T-cell (primary cell): ENCODE data around the gene CLSTN2. TPM values are rescaled to one million over a fixed set of nuclear protein-coding genes. Genes with fewer than 3 reads are reported as not detected.
"Not testable (repeated sequence)": the region's sequence is repeated elsewhere in the genome, so short reads cannot be mapped to it uniquely, and the experiment has no call there.

Source experiments
- ATAC-seq, 4 experiments: fragments of 200-7000 bp in 3 of 4; fragments of 150-1000 bp in 1 of 4; cut with Tn5 transposase; replicated peaks in 1 of 4; 1 replicate in 3 of 4; 2 replicates in 1 of 4; pipeline ENCODE4 v1.10.0; 2021; ENCODE audit warnings: moderate library complexity in 3 of 4, mild to moderate bottlenecking in 2 of 4, moderate number of reproducible peaks in 1 of 4
- CTCF ChIA-PET, 2 donors: fragments of 300-600 bp; sonication (Branson Sonifier 250); formaldehyde crosslinking; loops; one replicate each; lab custom pipeline; 2022; ENCODE audit warnings: antibody characterized with exemption in 2 of 2; lab: Charles Lee
- POLR2A ChIA-PET, 2 donors: fragments of 300-600 bp; sonication (Branson Sonifier 250); formaldehyde crosslinking; loops; one replicate each; lab custom pipeline; 2022; ENCODE audit warnings: antibody characterized with exemption in 2 of 2; lab: Charles Lee
- DNase-seq, 35 experiments: peaks; one replicate each; pipeline versions ENCODE4 v3.0.0 to v3.0.0-alpha.2; 2013 to 2023
- H3K27ac ChIP-seq: one replicate; pipeline ENCODE4 v1.5.1; 2013; ENCODE audit warnings: low read length
- H3K27me3 ChIP-seq, 2 experiments: replicated peaks in 1 of 2; 1 replicate in 1 of 2; 2 replicates in 1 of 2; pipeline versions ENCODE4 v1.6.1 to v1.7.0; 2013; ENCODE audit warnings: low read length in 1 of 2, mixed read lengths in 1 of 2; ENCODE audit not compliant: control insufficient read depth in 2 of 2, insufficient read depth in 2 of 2; ENCODE audit errors: extremely low read depth in 1 of 2
- H3K36me3 ChIP-seq, 2 donors: 1 replicate in 1 of 2; 2 replicates in 1 of 2; pipeline versions ENCODE4 v1.6.1 to v1.7.0; 2013; ENCODE audit warnings: low read length in 1 of 2; ENCODE audit not compliant: control insufficient read depth in 2 of 2, insufficient read depth in 1 of 2; ENCODE audit errors: extremely low read depth in 1 of 2
- H3K4me1 ChIP-seq, 2 experiments: 1 replicate in 1 of 2; 2 replicates in 1 of 2; pipeline versions ENCODE4 v1.6.1 to v1.7.0; 2013; ENCODE audit warnings: low read length in 2 of 2, mixed read lengths in 1 of 2; ENCODE audit not compliant: insufficient read depth in 2 of 2, control insufficient read depth in 1 of 2; ENCODE audit errors: extremely low read depth in 1 of 2
- H3K4me3 ChIP-seq, 2 donors: 1 replicate in 1 of 2; 2 replicates in 1 of 2; pipeline versions ENCODE4 v1.5.1 to v1.7.0; 2013; ENCODE audit warnings: mild to moderate bottlenecking in 2 of 2, low read length in 1 of 2, moderate library complexity in 1 of 2; ENCODE audit not compliant: control insufficient read depth in 1 of 2; ENCODE audit errors: extremely low read depth in 1 of 2
- H3K9me3 ChIP-seq: 2 replicates; pipeline ENCODE4 v1.7.0; 2013
- H3K27ac Mint-ChIP-seq, 2 donors: one replicate each; pipeline ENCODE4 v1.8.0; 2020 to 2021; ENCODE audit warnings: mild to moderate bottlenecking in 2 of 2, mixed read lengths in 2 of 2
- H3K27me3 Mint-ChIP-seq, 2 donors: one replicate each; pipeline ENCODE4 v1.8.0; 2021 to 2022; ENCODE audit warnings: mixed read lengths in 2 of 2
- H3K36me3 Mint-ChIP-seq: one replicate; pipeline ENCODE4 v1.8.0; 2021; ENCODE audit warnings: mixed read lengths
- H3K4me1 Mint-ChIP-seq, 3 donors: one replicate each; pipeline ENCODE4 v1.8.0; 2020 to 2022; ENCODE audit warnings: mixed read lengths in 3 of 3, mild to moderate bottlenecking in 1 of 3
- H3K4me3 Mint-ChIP-seq, 3 donors: one replicate each; pipeline ENCODE4 v1.8.0; 2020 to 2022; ENCODE audit warnings: mild to moderate bottlenecking in 3 of 3, mixed read lengths in 3 of 3, moderate library complexity in 3 of 3
- H3K9me3 Mint-ChIP-seq, 3 donors: one replicate each; pipeline ENCODE4 v1.8.0; 2020 to 2022; ENCODE audit warnings: mixed read lengths in 3 of 3
- WGBS: methylation state at CpG from one replicate; pipeline ENCODE4 v1.1.5; 2013; ENCODE audit warnings: missing lambda C conversion rate; ENCODE audit not compliant: insufficient coverage; 5-methylcytosine and 5-hydroxymethylcytosine counted together
- total RNA-seq, 35 experiments: library from RNA in 6 of 35; stranded (reverse) in 6 of 35; fragments of 120-200 nt in 1 of 35; gene quantifications; one replicate each; pipeline versions ENCODE4 v1.2.1 to v1.2.4 and lab custom pipeline; 2013 to 2026

Gene CLSTN2
- total RNA-seq, 5 donors from 2014 or later (not counting 1 experiment from before 2014, with no cell fraction given) = under 0.01 to 0.12 (median 0.03) TPM; not detected in 2

- Histone ChIP-seq H3K27ac (no peak overlapping the region), H3K4me3 (no peak overlapping the region), H3K36me3 (no peaks in the 10 kb centered on the region), H3K4me1 (no peaks in the 10 kb centered on the region), H3K27me3 (peaks cover 0 to 2% of the 10 kb centered on the region in 2 experiments), H3K9me3 (no peaks in the 10 kb centered on the region)
- ChIA-PET CTCF (no interaction called here), POLR2A (no interaction called here)
- H3K36me3 Mint-ChIP-seq = no peaks in the 10 kb centered on the region
- H3K27ac Mint-ChIP-seq = no peak overlapping the region
- H3K4me3 Mint-ChIP-seq = no peak overlapping the region
- 92% methylated on average over 3 of the region's 4 CpGs for WGBS
- ATAC-seq (no peak), DNase-seq (no peak)
- H3K27me3 Mint-ChIP-seq = peaks cover 0 to 13% of the 10 kb centered on the region in 2 donors
- no peaks in the 10 kb centered on the region for H3K4me1 Mint-ChIP-seq
- H3K9me3 Mint-ChIP-seq = no peaks in the 10 kb centered on the region
These were observed 488.2 kb downstream of the CLSTN2 start for GRCh38 chr3:140423146-140423545.

- DNase-seq, H3K4me3 Mint-ChIP-seq, CTCF ChIA-PET, POLR2A ChIA-PET, H3K27ac ChIP-seq, H3K27ac Mint-ChIP-seq, H3K4me1 ChIP-seq, H3K27me3 ChIP-seq, H3K36me3 Mint-ChIP-seq, H3K36me3 ChIP-seq, ATAC-seq, H3K9me3 Mint-ChIP-seq, H3K4me3 ChIP-seq, H3K9me3 ChIP-seq, H3K4me1 Mint-ChIP-seq: not testable (repeated sequence)
- no CpG with 5 or more reads among the region's 2 CpGs for WGBS
- peaks cover 0 to 15% of the 10 kb centered on the region in 2 donors for H3K27me3 Mint-ChIP-seq
These were observed 488.6 kb downstream of the CLSTN2 start for GRCh38 chr3:140423574-140423973.

GRCh38 chr3:140424211-140424610 lies 489.2 kb downstream of the CLSTN2 start:
- Mint-ChIP-seq H3K4me3 (no peak overlapping the region), H3K27me3 (peaks cover 0 to 21% of the 10 kb centered on the region in 2 donors), H3K4me1 (no peaks in the 10 kb centered on the region), H3K27ac (no peak overlapping the region), H3K36me3 (no peaks in the 10 kb centered on the region), H3K9me3 (no peaks in the 10 kb centered on the region)
- Histone ChIP-seq H3K4me3 (no peak overlapping the region), H3K27me3 (peaks cover 0 to 2% of the 10 kb centered on the region in 2 experiments), H3K4me1 (no peaks in the 10 kb centered on the region), H3K36me3 (no peaks in the 10 kb centered on the region), H3K9me3 (no peaks in the 10 kb centered on the region), H3K27ac (no peak overlapping the region)
- ChIA-PET POLR2A (no interaction called here), CTCF (no interaction called here)
- DNase-seq (no peak), ATAC-seq (no peak)
- WGBS = 77% methylated on average over 1 of the region's 1 CpG

GRCh38 chr3:140424726-140425125 lies 489.7 kb downstream of the CLSTN2 start:
- WGBS = no CpG with 5 or more reads among the region's 1 CpG
- no peak overlapping the region for H3K4me3 Mint-ChIP-seq

GRCh38 chr3:140427786-140428185 lies 492.8 kb downstream of the CLSTN2 start:
- H3K9me3 Mint-ChIP-seq = no peaks in the 10 kb centered on the region
- H3K27ac Mint-ChIP-seq = no peak overlapping the region
- no peaks in the 10 kb centered on the region for H3K9me3 ChIP-seq
- H3K4me1 Mint-ChIP-seq = no peaks in the 10 kb centered on the region
- H3K4me3 ChIP-seq = no peak overlapping the region
- H3K36me3 ChIP-seq = no peaks in the 10 kb centered on the region
- H3K36me3 Mint-ChIP-seq = no peaks in the 10 kb centered on the region
- no peaks in the 10 kb centered on the region for H3K4me1 ChIP-seq
- no peak overlapping the region for H3K27ac ChIP-seq
- H3K4me3 Mint-ChIP-seq = no peak overlapping the region
- no peak for DNase-seq
- no peak for ATAC-seq
- ChIA-PET CTCF (no interaction called here), POLR2A (no interaction called here)
- peaks cover 0 to 19% of the 10 kb centered on the region in 2 donors for H3K27me3 Mint-ChIP-seq
- peaks cover 0 to 2% of the 10 kb centered on the region in 2 experiments for H3K27me3 ChIP-seq
- WGBS = 80% methylated on average over 1 of the region's 1 CpG

More at GRCh38 chr3:140424726-140425125, 489.7 kb downstream of the CLSTN2 start:
- Histone ChIP-seq H3K4me1 (no peaks in the 10 kb centered on the region), H3K27ac (no peak overlapping the region), H3K4me3 (no peak overlapping the region), H3K27me3 (peaks cover 0 to 2% of the 10 kb centered on the region in 2 experiments), H3K36me3 (no peaks in the 10 kb centered on the region), H3K9me3 (no peaks in the 10 kb centered on the region)
- Mint-ChIP-seq H3K4me1 (no peaks in the 10 kb centered on the region), H3K36me3 (no peaks in the 10 kb centered on the region), H3K9me3 (no peaks in the 10 kb centered on the region), H3K27ac (no peak overlapping the region), H3K27me3 (peaks cover 0 to 26% of the 10 kb centered on the region in 2 donors)
- ChIA-PET CTCF (no interaction called here), POLR2A (no interaction called here)
- no peak for DNase-seq
- ATAC-seq = no peak

- Mint-ChIP-seq H3K27ac (no peak overlapping the region), H3K4me1 (no peaks in the 10 kb centered on the region), H3K4me3 (no peak overlapping the region), H3K9me3 (no peaks in the 10 kb centered on the region), H3K27me3 (peaks cover 0 to 19% of the 10 kb centered on the region in 2 donors), H3K36me3 (no peaks in the 10 kb centered on the region)
- Histone ChIP-seq H3K27ac (no peak overlapping the region), H3K27me3 (no peaks in the 10 kb centered on the region), H3K9me3 (no peaks in the 10 kb centered on the region), H3K4me1 (no peaks in the 10 kb centered on the region), H3K36me3 (no peaks in the 10 kb centered on the region), H3K4me3 (no peak overlapping the region)
- ChIA-PET POLR2A (no interaction called here), CTCF (no interaction called here)
- DNase-seq (no peak), ATAC-seq (no peak)
- WGBS = 72% methylated on average over 2 of the region's 3 CpGs
These were observed 493.4 kb downstream of the CLSTN2 start for GRCh38 chr3:140428380-140428779.

GRCh38 chr3:140429791-140430190 lies 494.8 kb downstream of the CLSTN2 start:
- POLR2A ChIA-PET = no interaction called here
- Mint-ChIP-seq H3K4me1 (no peaks in the 10 kb centered on the region), H3K27me3 (peaks cover 0 to 19% of the 10 kb centered on the region in 2 donors), H3K27ac (no peak overlapping the region), H3K36me3 (no peaks in the 10 kb centered on the region), H3K9me3 (no peaks in the 10 kb centered on the region), H3K4me3 (no peak overlapping the region)
- no peak for DNase-seq
- Histone ChIP-seq H3K9me3 (no peaks in the 10 kb centered on the region), H3K4me3 (no peak overlapping the region), H3K27me3 (no peaks in the 10 kb centered on the region), H3K4me1 (no peaks in the 10 kb centered on the region), H3K27ac (no peak overlapping the region), H3K36me3 (no peaks in the 10 kb centered on the region)
- no peak for ATAC-seq
- CTCF ChIA-PET = no interaction called here
- WGBS = 50% methylated on average over 1 of the region's 1 CpG
